Measurements from ENCODE around the gene CALD1. TPM values are rescaled to one million over a fixed set of nuclear protein-coding genes. Genes with fewer than 3 reads are reported as not detected.

CALD1 gene
- polyA plus RNA-seq, 1 donor (not counting 4 experiments of a cell fraction or from before 2014, with no cell fraction given) = 229 TPM

DNA sequence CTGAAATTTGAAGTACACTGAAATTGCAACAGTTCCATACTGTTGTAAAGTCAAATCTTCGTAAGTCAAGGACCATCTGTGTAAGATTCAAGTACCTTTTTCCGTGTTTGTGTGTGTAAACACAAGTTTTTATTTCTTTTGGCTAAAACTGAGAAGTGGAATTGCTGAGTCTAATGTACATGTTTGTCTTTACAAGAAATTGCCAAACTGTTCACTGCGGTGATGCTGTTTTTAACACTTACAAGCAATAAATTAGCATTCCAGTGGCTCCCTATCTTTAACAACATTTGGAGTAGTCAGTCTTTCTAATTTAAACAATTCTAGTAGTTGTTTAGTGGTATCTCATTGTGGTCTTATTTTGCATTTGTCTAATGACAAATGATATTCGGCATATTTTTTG is 23.3 kb downstream of the CALD1 start:
- no peak for FAIRE-seq
- H3K4me3 ChIP-seq (ENCODE audit: control insufficient read depth in 2 of 3, extremely low read depth in 1 of 3, insufficient read depth in 2 of 3, low read depth in 1 of 3, low read length in 3 of 3) = no peak overlapping the region
- no peak for DNase-seq (ENCODE audit: low read depth, low spot score)
- H3K36me3 ChIP-seq (ENCODE audit: control insufficient read depth in 2 of 2, extremely low read depth in 1 of 2, insufficient read depth in 2 of 2, low read length in 2 of 2) = peaks cover 2 to 4% of the 10 kb centered on the region in 2 experiments
- peaks cover 53% of the 10 kb centered on the region for H3K79me2 ChIP-seq (ENCODE audit: control insufficient read depth, insufficient read depth, low read length)
- dilution Hi-C loops (cut with MboI; ENCODE audit: extremely low pct_ligation_motif_present, low sequenced_read_pairs) = no loop called here
- no peak overlapping the region for H3K27ac ChIP-seq (ENCODE audit: control insufficient read depth, insufficient read depth, low read length)
- no peaks in the 10 kb centered on the region for H3K9me3 ChIP-seq (ENCODE audit: control insufficient read depth, low read depth, low read length)
- H3K4me2 ChIP-seq (ENCODE audit: control insufficient read depth, extremely low read depth, insufficient read depth, low read depth, low read length) = no peak overlapping the region
- H3K4me1 ChIP-seq (ENCODE audit: control insufficient read depth, extremely low read depth, insufficient read depth, low read length) = peaks cover 14% of the 10 kb centered on the region
- no peak overlapping the region for H3K9ac ChIP-seq (ENCODE audit: control insufficient read depth, extremely low read depth, insufficient read depth, low read length)
- no peaks in the 10 kb centered on the region for H3K9me1 ChIP-seq (ENCODE audit: control insufficient read depth, extremely low read depth, insufficient read depth, low read length)
- no peak for TF ChIP-seq EZH2 (IDR thresholded peaks at IDR 0.05; ENCODE audit: low read length)
- TF ChIP-seq, protein P1, sequence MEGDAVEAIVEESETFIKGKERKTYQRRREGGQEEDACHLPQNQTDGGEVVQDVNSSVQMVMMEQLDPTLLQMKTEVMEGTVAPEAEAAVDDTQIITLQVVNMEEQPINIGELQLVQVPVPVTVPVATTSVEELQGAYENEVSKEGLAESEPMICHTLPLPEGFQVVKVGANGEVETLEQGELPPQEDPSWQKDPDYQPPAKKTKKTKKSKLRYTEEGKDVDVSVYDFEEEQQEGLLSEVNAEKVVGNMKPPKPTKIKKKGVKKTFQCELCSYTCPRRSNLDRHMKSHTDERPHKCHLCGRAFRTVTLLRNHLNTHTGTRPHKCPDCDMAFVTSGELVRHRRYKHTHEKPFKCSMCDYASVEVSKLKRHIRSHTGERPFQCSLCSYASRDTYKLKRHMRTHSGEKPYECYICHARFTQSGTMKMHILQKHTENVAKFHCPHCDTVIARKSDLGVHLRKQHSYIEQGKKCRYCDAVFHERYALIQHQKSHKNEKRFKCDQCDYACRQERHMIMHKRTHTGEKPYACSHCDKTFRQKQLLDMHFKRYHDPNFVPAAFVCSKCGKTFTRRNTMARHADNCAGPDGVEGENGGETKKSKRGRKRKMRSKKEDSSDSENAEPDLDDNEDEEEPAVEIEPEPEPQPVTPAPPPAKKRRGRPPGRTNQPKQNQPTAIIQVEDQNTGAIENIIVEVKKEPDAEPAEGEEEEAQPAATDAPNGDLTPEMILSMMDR (optimal IDR thresholded peaks at IDR 0.05 in 1 of 3, IDR thresholded peaks at IDR 0.05 in 1 of 3, conservative IDR thresholded peaks at IDR 0.05 in 1 of 3; ENCODE audit: extremely low read depth in 1 of 3, insufficient read depth in 2 of 3, low read length in 3 of 3) = no peak
- no peaks in the 10 kb centered on the region for H3K27me3 ChIP-seq (ENCODE audit: control insufficient read depth, extremely low read depth, insufficient read depth, low read length)
- H4K20me1 ChIP-seq (ENCODE audit: control insufficient read depth, extremely low read depth, insufficient read depth, low read length) = no peaks in the 10 kb centered on the region
- H2AFZ ChIP-seq (ENCODE audit: control insufficient read depth, low read length) = no peak overlapping the region

DNA sequence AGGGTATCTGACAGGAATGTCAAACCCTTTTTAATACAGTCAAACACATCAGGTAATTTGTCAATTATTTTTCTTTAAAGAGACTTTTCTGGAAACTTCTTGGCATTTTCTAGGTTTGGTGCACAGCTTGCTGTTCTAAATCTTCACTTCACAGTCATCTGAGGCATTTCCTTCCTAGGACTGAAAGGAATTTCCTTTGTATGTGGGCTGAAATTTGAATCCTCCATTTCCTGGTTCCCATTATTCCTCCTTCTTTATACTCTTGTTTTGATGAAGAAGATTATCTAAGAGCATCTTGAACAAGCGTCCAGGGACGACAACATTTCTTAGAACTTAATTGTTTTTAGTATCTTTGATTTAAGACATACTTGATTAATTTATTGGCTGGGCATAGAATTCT is 24.9 kb downstream of the CALD1 start:
- H3K4me2 ChIP-seq (ENCODE audit: control insufficient read depth, extremely low read depth, insufficient read depth, low read depth, low read length) = no peak overlapping the region
- no peak overlapping the region for H3K9ac ChIP-seq (ENCODE audit: control insufficient read depth, extremely low read depth, insufficient read depth, low read length)

More for the DNA sequence above, 24.9 kb downstream of the CALD1 start:
- Histone ChIP-seq H3K27me3 (ENCODE audit: control insufficient read depth, extremely low read depth, insufficient read depth, low read length) (no peaks in the 10 kb centered on the region), H2AFZ (ENCODE audit: control insufficient read depth, low read length) (no peak overlapping the region), H3K36me3 (ENCODE audit: control insufficient read depth in 2 of 2, extremely low read depth in 1 of 2, insufficient read depth in 2 of 2, low read length in 2 of 2) (peaks cover 0 to 4% of the 10 kb centered on the region in 2 experiments), H3K27ac (ENCODE audit: control insufficient read depth, insufficient read depth, low read length) (no peak overlapping the region), H3K9me1 (ENCODE audit: control insufficient read depth, extremely low read depth, insufficient read depth, low read length) (no peaks in the 10 kb centered on the region), H3K9me3 (ENCODE audit: control insufficient read depth, low read depth, low read length) (no peaks in the 10 kb centered on the region), H3K79me2 (ENCODE audit: control insufficient read depth, insufficient read depth, low read length) (peaks cover 40% of the 10 kb centered on the region), H3K4me3 (ENCODE audit: control insufficient read depth in 2 of 3, extremely low read depth in 1 of 3, insufficient read depth in 2 of 3, low read depth in 1 of 3, low read length in 3 of 3) (no peak overlapping the region), H4K20me1 (ENCODE audit: control insufficient read depth, extremely low read depth, insufficient read depth, low read length) (no peaks in the 10 kb centered on the region), H3K4me1 (ENCODE audit: control insufficient read depth, extremely low read depth, insufficient read depth, low read length) (peaks cover 8% of the 10 kb centered on the region)
- dilution Hi-C loops (cut with MboI; ENCODE audit: extremely low pct_ligation_motif_present, low sequenced_read_pairs) = no loop called here
- peak; percentile 67 for FAIRE-seq
- DNase-seq (ENCODE audit: low read depth, low spot score) = no peak
- TF ChIP-seq, protein P1 (optimal IDR thresholded peaks at IDR 0.05 in 1 of 3, IDR thresholded peaks at IDR 0.05 in 1 of 3, conservative IDR thresholded peaks at IDR 0.05 in 1 of 3; ENCODE audit: extremely low read depth in 1 of 3, insufficient read depth in 2 of 3, low read length in 3 of 3) = no peak
- TF ChIP-seq EZH2 (IDR thresholded peaks at IDR 0.05; ENCODE audit: low read length) = no peak

Measured in keratinocyte (primary cell).